Psoas muscle (tissue), 8 donors: ENCODE data around the gene CRIP3. TPM values are rescaled to one million over a fixed set of nuclear protein-coding genes. Genes with fewer than 3 reads are reported as not detected.

ENCODE experiments used
- ATAC-seq, 4 donors: fragments of 200-7000 bp; cut with Tn5 transposase; one replicate each; pipeline ENCODE4 v1.9.1; 2020; ENCODE audit warnings: moderate library complexity in 3 of 4, mild to moderate bottlenecking in 2 of 4
- DNase-seq, 2 donors: peaks; one replicate each; pipeline ENCODE4 v3.0.0-alpha.2; 2020
- H3K27ac ChIP-seq: fragments of 200-600 bp; one replicate; pipeline ENCODE4 v1.8.0; 2022
- H3K27me3 ChIP-seq, 3 donors: fragments of 200-600 bp in 1 of 3; one replicate each; pipeline versions ENCODE4 v1.6.1 to v1.8.0; 2013 to 2022; ENCODE audit warnings: low read length in 2 of 3, mild to moderate bottlenecking in 2 of 3, moderate library complexity in 1 of 3; ENCODE audit not compliant: insufficient read depth in 3 of 3
- H3K36me3 ChIP-seq, 2 donors: fragments of 200-600 bp in 1 of 2; one replicate each; pipeline versions ENCODE4 v1.6.1 to v1.8.0; 2013 to 2022; ENCODE audit warnings: low read depth in 1 of 2, mild to moderate bottlenecking in 1 of 2, moderate library complexity in 1 of 2; ENCODE audit not compliant: insufficient read depth in 1 of 2
- H3K4me1 ChIP-seq: fragments of 200-600 bp; one replicate; pipeline ENCODE4 v1.8.0; 2022
- H3K4me3 ChIP-seq: fragments of 200-600 bp; one replicate; pipeline ENCODE4 v1.8.0; 2022; ENCODE audit warnings: mild to moderate bottlenecking
- H3K9me3 ChIP-seq: fragments of 200-600 bp; one replicate; pipeline ENCODE4 v1.8.0; 2022
- WGBS, 3 donors: extraction: QIAGEN DNeasy Blood & Tissue Kit; methylation state at CpG; one replicate each; pipeline versions ENCODE4 v1.1.6 to v1.1.7; 2013; 5-methylcytosine and 5-hydroxymethylcytosine counted together
- intact Hi-C, 2 donors: fragments of 100-400 bp; cut with DNase I; formaldehyde crosslinking; loops; one replicate each; pipeline versions ENCODE4 v1.11.0 to v1.14.2; 2022
- polyA plus RNA-seq, 3 donors: library from polyadenylated mRNA; stranded (reverse); fragments of 200-250 nt; gene quantifications; one replicate each; pipeline ENCODE4 v1.2.3, GENCODE V29; 2013
- total RNA-seq, 4 donors: library from RNA; stranded (reverse); fragmentation: NEBNext Ultra II Directional in 2 of 4; extraction: Animal tissue kit (Norgen Biotek cat#: 25700) in 2 of 4; gene quantifications; one replicate each; pipeline versions ENCODE4 v1.2.1 to v1.2.4, GENCODE V29; 2021 to 2023
- TF ChIP-seq, protein P1 (sequence below): fragments of 200-600 bp; IDR thresholded peaks from one replicate; pipeline ENCODE4 v1.8.0; 2022; ENCODE audit warnings: antibody characterized with exemption
- donor health status: healthy with polysubstance abuse.
- donor health status: DM: no; HTN: no; CAD: no; lungs with moderate emphysema.
- donor health status: Bipolar disorder and iron deficiency.
- donor health status: healthy.
- donor health status: DM: yes; HTN: yes; CAD: no.
- donor health status: DM: no; HTN: no; CAD: no.
- donor health status: DM: no; HTN: no; CAD: no.
- donor health status: DM: yes; HTN: yes; CAD: no.

CRIP3 gene
- total and polyA plus RNA-seq, 7 donors = 0.05 to 0.47 (median 0.12) TPM; not detected in 3

- Histone ChIP-seq H3K4me1 (peaks cover 5% of the 10 kb centered on the region), H3K36me3 (no peaks in the 10 kb centered on the region), H3K4me3 (no peak overlapping the region), H3K27me3 (peaks cover 0 to 6% (median 0%) of the 10 kb centered on the region in 3 donors), H3K27ac (no peak overlapping the region), H3K9me3 (no peaks in the 10 kb centered on the region)
- TF ChIP-seq, protein P1, sequence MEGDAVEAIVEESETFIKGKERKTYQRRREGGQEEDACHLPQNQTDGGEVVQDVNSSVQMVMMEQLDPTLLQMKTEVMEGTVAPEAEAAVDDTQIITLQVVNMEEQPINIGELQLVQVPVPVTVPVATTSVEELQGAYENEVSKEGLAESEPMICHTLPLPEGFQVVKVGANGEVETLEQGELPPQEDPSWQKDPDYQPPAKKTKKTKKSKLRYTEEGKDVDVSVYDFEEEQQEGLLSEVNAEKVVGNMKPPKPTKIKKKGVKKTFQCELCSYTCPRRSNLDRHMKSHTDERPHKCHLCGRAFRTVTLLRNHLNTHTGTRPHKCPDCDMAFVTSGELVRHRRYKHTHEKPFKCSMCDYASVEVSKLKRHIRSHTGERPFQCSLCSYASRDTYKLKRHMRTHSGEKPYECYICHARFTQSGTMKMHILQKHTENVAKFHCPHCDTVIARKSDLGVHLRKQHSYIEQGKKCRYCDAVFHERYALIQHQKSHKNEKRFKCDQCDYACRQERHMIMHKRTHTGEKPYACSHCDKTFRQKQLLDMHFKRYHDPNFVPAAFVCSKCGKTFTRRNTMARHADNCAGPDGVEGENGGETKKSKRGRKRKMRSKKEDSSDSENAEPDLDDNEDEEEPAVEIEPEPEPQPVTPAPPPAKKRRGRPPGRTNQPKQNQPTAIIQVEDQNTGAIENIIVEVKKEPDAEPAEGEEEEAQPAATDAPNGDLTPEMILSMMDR = no peak
- WGBS, 3 donors = 79 to 90% (median 86%) methylated on average over 5 of the region's 5 CpGs
- ATAC-seq = no peak
- intact Hi-C loops = loop anchor here in 1 of 2 donors (5.0 kb wide), 1 partner anchor 68 kb away; no protein-coding TSS in a partner anchor
- DNase-seq = no peak
Measured at GRCh38 chr6:43264599-43265145, 44.0 kb downstream of the CRIP3 start.

GRCh38 chr6:43263314-43264178 is 45.1 kb downstream of the CRIP3 start:
- intact Hi-C loops = no loop called here
- ATAC-seq (peak; percentile 68 to 76 (median 73)), DNase-seq (peak; percentile 68 to 75)
- H3K36me3 ChIP-seq = no peaks in the 10 kb centered on the region
- no peak overlapping the region for H3K4me3 ChIP-seq
- H3K27me3 ChIP-seq = no peaks in the 10 kb centered on the region
- H3K4me1 ChIP-seq = no peaks in the 10 kb centered on the region
- H3K9me3 ChIP-seq = no peaks in the 10 kb centered on the region
- no peak overlapping the region for H3K27ac ChIP-seq
- 58 to 62% (median 60%) methylated on average over 12 of the region's 12 CpGs for WGBS, 3 donors
- TF ChIP-seq, protein P1 = peak; percentile 49

- Histone ChIP-seq H3K9me3 (no peaks in the 10 kb centered on the region), H3K36me3 (no peaks in the 10 kb centered on the region), H3K4me1 (no peaks in the 10 kb centered on the region), H3K4me3 (no peak overlapping the region), H3K27ac (no peak overlapping the region), H3K27me3 (no peaks in the 10 kb centered on the region)
- WGBS, 3 donors = 88 to 91% (median 91%) methylated on average over 39 of the region's 39 CpGs
- intact Hi-C loops = no loop called here
- no peak for DNase-seq
- no peak for ATAC-seq
- TF ChIP-seq, protein P1 = no peak
Measured at GRCh38 chr6:43262780-43263313, 45.8 kb downstream of the CRIP3 start.

DNA sequence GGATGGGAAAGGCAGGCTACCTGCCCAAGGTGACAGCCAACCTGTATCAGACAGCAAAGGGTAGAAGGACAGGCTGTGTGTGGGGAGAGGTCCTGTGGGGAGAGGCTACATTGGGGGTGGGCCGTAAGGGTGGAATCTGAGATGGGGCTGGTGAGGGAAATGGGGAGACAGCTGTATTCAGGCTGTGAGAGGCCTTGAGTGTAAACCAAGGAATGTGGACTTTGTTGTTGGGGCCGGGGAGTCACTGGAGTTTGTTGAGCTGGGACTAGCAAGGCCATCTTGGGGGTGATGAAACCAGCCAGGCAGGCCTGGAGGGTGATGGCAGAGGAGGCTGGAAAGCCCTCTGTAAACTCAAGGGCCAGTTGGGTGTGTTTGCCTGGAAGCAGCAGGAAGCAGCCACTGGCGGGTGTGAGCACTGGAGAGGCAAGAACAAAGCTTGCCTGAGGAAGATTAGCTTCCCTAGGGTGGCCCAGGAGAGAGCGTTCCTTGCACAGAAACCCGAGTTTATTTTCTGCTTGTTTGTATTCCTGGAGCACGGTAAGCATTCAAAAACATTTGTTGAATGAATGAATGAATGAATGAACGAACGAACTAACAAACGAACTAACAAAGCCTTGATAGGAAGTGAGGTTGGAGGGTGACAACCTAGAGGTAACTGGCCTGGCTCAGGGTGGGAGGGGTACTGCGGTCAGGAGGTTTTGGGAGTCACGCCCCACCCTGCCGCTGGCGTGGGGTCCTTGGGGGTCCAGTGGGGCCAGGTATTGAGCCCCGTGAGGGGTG is 46.4 kb downstream of the CRIP3 start:
- H3K27me3 ChIP-seq = no peaks in the 10 kb centered on the region
- no peak overlapping the region for H3K4me3 ChIP-seq
- no peaks in the 10 kb centered on the region for H3K4me1 ChIP-seq
- no peaks in the 10 kb centered on the region for H3K9me3 ChIP-seq
- no peak overlapping the region for H3K27ac ChIP-seq
- H3K36me3 ChIP-seq = no peaks in the 10 kb centered on the region
- 77 to 81% (median 80%) methylated on average over 14 of the region's 14 CpGs for WGBS, 3 donors
- intact Hi-C loops = no loop called here
- TF ChIP-seq, protein P1 = no peak
- DNase-seq (peak in 1 of 2 donors; percentile 24), ATAC-seq (no peak)
